ENCODE measurements around the gene LMBR1L.
A peak's percentile ranks its signal among the peaks of the same experiment; 100 is the strongest.

Gene LMBR1L

DNA sequence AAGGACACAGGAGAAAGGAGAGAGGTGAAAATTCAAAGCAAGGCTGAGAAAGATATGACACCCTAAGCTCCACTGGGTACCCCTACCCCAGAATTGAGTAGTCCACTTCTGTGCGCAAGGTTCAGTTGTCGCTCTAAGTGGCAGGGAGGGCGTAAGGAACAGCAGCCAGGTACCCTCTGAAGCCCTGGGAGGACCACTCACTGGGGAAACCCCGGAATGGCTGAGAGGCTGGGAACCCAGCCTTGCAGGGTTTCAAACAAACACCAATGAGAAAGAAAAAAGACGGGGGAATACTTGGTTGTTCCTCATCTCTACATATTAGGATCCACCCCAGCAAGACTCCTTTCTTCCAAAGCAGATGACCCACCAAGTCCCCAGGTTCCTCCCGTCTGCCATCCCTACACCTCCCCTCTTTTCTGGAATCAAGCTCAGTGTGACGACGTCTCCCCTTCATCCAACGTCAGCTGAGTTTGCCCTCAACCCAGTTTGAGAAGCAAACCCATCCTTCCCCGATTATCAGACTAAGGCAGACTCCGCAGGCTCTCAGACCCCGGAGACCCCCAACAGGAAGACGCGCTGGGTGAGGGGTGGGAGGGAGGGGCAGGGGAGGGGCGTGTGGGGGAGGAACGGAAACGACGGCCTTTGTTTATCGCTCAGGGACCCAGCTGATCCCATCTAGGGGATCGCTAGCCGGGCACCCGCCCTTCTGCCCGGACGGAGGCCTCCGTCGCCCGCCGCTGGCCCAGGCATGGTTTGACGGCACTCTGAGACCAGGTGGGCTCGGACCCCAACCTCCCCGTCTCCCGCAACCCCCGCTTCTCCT is 795 bp downstream of the LMBR1L start:
- DNase-seq = no peak

DNA sequence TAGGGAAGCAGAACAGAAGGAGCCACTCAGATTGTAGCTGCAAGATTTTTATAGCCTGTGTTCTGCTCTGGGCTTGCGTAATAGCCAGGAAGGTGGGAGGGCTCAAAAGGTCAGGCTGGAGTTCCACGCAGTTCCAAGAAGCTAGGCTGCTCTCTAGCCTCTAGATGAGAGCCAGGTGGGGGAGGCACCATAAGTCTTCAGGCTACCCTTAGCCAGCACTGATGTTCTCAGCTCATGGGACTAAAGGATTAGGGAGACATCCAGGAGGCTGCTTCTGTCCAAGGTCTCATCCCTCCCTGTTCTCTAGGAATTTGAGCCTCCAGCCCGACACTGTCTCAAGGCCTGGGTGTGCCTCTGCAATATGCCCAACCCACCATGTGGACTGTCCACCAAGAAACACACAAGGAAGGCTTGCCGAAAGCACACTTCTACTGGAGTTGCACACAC is 1.7 kb downstream of the LMBR1L start:
- DNase-seq = no peak

DNA sequence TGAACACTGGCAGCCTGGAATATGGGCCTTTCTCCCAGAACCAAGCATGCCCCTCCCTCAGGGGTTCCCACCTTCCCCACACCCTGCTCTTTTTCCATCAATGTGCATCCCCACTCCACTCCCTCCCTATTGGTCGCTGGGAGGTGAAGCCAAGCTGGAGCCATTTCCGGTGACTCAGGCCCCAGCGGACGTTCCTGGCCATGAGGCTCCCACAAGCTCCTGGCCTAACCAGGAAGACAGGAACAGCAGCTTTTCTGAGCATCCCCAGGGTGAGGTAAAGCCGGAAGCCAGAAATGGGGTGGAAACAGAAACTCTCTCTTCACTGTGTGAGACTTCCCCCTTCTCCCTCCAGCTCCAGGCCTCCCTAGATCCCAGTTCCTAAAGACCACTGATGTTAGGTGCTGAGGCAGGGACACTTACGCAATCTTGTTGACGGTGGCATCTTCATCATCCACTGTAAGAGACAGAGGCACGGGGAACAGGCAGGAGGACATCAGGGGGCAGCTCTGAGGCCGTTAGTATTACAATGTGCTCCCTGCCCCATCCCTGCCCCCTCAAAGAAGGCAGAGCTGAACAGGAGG is 5.1 kb downstream of the LMBR1L start:
- DNase-seq = no peak

DNA sequence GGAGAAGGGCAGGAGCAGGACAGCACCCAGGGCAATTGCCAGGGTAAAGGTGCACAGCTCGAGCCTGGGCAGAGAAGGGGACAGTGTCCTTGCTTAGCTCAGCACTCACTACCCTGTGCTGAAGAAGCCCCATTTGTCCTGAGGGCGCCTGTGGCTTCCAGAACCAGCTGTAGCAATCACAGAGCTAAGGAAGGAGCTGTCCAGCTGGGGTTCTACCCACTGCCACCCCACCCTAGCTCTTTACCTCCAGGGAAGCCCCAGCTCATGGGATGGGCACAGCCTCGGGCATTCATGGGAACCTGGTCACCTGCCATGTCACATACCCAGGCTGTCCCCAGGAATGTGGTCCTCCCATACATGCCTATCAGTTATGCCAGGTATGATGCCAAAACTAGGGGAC is 5.8 kb downstream of the LMBR1L start:
- DNase-seq = no peak

DNA sequence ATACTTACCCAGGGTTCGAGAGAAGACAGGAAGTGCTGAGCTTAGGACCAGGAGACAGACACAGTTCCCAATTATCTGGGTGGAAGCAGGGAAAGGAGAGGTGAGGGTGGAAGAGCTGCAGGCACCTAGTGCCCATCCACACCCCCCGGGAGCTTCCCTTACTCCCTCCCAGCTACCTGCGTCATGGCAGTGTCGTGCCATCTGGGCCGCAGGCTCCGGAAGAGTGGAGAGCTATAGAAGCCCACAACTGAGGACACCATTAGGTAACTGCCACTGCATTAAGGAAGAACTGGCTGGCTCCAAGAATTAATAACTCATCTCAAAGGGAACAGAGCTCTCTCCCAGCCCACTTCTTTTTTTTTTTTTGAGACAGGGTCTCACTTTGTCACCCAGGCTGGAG is 10.3 kb downstream of the LMBR1L start:
- no peak for DNase-seq

DNA sequence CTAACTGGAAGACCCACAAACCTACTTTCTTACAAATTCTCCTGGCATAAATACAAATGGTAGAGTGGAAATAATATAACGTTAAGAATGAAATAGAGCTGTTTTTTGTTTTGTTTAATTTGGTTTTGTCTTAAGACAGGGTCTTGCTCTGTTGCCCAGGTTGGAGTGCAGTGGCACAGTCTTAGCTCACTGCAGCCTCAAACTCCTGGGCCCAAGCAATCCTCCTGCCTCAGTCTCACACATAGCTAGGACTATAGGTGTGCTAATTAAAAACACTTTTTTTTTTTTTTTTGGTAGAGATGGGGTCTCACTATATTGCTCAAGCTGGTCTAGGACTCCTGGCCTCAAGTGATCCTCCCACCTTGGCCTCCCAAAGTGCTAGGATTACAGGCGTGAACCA is 11.9 kb downstream of the LMBR1L start:
- DNase-seq = no peak

DNA sequence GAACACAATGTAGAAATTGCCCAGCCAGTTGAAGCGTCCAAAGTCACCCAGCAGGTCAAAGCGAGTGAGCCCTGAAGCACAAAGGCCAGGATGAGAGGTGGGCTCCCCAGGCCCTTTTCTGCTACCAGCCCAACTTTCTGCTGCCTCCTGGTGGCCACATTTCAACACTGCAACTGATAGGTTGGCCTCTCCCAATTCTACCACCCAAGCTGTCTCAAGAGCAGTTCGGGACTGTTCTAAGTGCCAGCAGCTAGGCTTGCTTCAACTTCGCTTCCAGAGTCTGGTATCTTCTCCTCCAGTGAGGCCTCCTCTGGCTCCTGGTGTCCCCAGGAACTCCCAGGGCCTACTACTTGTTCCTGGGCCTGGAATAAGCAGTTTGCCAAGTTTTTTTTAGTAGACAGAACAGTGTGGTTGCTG is 12.6 kb downstream of the LMBR1L start:
- DNase-seq = no peak

DNA sequence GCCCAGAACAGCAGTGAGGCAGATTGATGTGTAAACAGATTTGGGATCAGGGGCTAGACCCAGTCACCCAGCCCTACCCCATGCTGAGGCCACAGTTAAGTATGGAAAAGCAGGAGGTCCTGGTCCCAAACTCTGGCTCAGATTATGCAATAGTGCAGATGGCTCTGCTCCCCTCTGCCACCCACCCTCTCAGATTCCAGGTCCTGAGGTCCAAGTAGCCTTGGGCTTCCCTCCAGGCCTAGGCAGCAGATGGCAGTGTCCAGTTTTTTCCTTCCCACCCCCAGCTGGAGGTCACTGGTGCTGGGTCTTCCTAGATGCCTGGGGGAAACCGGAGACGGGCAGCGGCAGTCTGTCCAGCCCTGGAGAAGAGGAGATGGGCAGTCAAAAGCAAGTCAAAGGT is 13.3 kb downstream of the LMBR1L start:
- DNase-seq = no peak

DNA sequence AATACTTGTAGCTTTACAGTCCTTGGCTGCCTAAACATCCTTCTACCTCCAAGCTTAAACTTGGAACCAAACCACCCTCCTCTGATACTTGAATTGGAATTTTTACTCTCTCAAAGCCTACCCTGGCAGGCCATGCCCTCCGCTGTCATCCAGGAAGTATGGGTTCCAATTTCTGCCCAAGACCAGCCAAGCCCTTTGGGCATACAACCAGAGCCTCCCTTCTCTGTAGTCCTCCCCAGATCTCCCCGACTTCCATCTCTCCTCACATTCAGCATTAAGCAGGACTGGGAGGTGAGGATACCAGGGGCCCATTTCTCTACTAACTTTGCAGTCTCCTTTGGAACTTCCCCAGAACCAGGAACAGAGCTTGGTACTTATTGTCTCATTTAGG is 15.7 kb downstream of the LMBR1L start:
- DNase-seq = no peak

DNA sequence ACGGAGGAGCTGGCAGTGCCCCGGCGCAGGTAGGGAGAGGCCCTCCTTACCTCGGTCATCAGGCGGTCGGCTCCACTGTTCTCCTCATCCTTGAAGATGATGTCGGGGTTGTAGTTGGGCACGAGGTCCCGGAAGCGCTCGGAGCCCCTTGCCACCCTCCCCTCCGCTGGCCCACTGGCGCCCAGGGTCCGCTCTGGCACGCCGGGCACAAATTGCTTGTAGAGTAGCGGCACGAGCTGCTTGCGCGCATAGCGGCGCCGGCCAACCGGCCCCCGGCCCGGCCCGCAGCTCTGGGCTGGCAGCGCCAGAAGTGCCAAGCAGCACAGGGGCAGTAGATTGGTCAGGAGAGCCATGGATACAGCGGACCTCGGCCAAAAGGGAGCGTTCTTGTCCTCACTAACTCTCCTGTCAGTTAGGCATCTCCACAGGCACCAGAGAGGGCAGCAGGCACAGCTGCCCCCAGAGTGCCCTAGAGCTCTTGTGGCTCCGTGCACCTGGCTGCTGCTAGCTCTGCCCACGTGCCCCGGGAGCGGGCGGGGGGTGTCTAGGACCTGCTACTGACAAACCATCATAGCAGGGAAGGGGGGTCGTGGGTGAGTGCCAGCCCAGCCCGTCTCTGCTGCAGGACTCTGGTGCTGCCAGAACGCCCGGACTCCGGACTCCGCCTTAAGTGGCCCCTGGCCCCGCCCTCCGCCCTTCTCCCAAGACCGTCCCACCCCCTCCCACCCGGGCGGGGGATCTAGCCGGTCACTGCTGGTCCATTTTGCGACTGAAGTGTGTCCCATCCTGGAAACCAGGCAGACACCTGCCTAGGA is 16.3 kb downstream of the LMBR1L start, which contains the start of gene DHH:
TSS of gene DHH (minus strand) at position 642 of the 815 bp plus-strand sequence. CDS start at position 353, 289 bp downstream.
- DNase-seq = peak; percentile 14

DNA sequence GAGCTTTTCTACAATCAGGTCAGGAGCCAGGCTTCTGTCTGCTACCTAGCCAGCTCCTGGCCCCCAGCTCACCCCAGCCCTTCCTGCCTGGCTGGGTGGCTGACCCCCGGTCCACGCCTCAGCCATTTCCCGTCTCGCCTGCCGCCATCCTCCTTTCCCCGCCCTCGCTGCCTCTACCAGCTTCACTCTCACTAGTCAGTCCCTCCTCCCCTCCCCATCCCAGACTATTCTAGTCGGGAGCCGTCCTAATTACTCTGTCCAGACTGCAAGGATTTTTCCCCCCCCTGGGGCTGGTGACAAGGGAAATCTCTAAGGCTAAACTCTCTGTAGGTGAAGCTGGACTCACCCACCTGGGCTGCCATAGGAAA is 16.9 kb downstream of the LMBR1L start:
- no peak for DNase-seq

DNA sequence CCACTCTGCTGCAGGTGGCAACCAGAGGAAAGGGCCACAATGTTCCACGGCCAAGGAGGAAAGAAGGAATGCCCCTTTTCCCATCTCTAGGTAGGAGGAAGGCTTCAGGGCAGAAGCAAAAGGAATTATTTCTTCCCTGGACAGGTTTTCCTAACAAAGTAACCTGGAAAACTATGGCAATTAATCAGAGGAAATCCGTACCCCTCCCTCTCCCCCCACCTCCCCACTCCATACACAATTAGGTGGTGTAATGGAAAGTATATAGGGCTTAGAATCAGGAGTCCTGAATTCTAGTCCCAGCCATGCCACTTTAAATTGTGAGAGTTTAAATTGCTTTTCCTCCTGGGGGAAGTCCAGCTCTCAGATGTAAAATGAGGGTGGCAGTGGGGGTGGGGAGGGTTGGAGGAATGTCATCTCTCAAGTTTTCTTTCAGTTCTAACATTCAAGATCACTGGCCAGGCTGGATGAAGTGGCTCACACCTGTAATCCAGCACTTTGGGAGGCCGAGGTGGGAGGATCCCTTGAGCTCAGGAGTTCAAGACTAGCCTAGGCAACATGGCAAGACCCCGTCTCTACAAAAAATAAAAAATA is 17.7 kb downstream of the LMBR1L start:
- DNase-seq = no peak

DNA sequence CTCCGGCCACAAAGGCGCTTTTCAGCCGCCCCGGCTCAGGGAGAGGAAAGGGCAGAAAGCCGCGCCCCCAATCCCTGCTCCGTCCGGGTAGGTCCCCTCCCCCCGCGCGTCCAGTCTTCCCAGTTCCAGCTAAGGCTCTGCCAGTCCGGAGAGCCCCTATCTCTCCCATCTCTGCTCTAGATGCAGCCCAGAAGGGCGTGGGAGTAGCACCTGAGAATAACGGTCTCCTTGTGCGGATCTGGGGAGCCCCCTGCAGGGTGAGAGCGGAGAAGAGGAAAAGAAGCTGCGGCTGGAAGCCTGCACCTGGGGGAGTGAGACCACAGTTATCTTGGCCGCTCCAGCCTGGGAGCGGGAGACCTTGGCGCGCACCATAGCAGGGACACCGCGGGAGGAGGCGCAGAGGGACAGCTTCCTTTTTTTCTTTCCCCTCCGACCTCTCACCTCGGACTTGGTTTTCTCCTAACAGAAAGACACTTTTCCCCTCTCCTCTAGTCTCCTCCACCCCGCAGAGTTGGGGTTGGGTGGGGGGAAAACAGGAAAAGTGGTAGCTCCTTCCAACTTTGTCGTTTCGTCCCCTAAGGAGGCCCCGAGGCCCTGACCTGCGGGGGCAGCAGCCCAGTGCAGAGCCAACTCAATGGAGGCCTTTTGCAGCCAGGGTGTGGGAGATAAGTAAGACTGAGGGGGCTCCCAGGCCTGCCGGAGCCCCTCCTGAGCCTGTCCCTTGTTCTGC is 18.4 kb downstream of the LMBR1L start:
- DNase-seq = peak; percentile 14

DNA sequence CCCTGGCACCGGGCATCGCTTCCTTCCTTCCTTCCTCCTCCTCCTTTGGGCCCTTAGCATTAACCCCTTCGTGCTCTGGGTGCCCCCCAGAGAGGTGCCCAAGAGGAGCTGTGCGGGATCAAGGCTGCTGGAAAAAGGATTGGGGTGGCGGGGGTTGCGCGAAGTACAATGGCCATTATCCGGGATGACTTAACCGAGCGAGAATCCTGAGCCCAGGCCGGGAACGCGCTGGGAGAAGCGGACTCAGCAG is 18.9 kb downstream of the LMBR1L start:
- DNase-seq = no peak

DNA sequence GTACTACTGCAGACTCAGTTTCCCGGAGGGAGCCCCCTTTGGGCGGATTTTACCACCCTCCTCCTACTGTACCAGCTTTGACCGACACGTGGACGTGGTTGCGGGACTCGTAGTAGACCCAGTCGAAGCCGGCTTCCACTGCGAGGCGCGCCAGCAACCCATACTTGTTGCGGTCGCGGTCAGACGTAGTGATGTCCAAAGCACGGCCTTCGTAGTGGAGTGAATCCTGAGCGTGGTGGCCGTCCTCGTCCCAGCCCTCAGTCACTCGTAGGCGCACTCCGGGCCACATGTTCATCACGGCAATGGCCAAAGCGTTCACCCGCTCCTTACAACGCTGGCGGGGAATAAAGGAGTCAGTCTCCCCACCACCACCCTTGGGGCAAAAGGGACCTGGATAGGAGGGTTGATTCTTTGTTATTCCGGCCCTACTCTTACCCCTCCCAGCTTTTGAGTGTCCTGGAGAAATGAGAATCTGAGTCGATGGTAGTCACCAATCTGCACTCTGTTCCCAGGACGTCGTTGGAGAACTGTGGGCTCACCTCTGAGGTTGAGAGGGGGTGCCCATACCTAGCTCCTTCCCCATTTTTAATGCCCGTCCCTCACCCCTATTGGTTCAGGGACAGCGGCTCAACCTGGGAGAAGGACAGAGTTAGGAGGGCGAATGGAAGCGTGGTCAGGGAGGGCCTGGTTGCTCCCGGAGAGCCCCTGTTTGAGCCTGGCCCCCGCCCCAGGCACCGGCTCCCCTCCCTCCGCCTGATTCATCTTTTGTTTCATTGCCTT is 19.4 kb downstream of the LMBR1L start:
- no peak for DNase-seq

DNA sequence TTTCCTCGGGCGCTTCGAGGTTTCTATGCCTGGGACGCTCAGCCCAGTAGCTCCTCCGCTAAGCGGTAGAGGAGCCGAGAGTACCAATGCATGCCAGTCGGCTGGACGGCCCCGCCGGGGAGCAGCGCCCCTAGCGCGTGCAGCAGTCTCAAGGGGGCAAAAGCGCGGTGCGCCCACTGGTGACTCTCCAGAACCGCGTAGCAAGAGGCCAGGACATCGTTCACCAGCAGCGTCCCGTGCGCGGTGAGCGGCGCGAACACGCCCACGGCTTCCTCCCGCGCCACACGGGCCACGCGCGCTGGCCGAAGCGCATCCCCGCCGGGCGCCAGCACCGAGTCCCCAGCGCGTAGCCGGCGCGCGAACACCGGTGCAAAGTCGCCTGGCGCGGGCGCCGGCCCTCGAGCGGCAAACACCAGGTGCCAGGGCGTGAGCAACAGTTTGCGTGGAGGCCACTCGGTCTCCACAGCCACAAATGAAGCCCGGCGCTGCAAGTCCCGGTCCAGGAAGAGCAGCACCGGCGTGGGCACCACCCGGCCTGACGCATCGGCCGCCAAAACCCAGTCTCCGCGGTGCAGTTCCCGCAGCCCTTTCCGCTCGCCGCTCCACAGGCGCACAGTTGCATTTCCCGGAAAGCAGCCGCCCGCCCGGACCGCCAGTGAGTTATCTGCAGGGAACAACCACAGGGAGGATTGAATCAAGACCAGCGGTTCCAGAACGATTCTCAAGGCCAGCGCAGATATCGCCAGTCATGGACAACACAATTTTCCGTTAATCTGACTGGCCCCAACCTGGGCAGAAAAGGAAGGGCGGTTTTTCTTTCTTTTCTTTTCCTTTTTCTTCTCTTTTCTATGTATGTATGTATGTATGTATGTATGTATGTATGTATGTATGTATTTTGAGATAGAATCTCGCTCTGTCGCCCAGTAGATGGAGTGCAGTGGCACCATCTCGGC is 20.6 kb downstream of the LMBR1L start:
- no peak for DNase-seq

DNA sequence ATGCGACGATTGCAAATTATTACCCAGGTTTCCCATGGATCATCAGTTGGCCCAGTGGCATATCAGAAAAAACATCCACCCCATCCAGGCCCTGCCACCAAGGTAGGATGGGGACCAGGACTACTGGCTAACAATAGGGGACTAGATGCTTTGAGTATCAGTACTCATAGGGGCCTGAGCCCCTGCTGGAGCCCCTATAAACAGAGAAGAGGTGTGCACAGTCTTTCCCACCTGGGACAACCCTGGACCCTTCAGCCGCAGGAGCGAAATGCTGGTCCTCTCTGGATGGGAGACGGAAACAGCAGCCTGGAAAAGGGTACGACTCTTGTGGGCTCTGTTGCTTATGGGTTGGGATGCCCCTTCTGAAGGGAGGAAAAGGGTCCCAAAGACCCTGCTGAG is 21.7 kb downstream of the LMBR1L start:
- no peak for DNase-seq

DNA sequence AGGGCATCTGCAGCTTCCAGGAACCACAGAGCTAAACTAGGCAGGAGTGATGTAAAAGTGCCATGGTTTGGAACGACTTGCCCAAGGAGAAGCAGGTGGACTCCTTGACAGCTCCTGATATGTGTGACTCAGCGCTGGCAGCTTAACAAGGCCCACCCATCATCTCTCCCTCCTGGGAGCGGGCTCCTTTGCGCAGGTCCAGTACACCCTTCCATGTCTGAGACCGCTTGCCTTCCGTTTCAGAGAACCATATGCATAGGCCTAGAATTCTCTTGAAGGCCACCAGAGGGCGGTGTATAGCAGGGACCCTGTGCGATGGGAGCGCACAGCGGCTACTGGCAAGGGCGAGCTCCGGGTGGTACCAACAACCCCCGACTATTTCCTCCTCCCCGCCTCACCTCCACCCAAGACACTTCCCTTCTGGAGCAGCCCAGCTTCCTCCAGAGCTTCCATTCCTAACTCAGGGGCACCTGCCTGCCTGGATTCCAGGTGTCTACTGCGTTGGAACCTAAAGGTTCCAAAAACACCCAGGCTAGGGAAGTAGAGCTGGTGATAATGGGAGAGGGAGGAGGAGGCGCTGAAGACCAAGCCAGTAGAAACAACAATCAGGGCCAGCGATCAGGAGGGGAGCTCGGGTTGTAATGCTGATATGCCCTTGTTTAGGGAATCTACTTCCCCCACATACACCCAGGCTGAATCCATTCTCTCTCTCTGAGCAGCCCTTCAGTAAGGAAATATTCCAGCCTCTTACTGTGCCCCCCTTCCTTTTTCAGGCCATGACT is 22.3 kb downstream of the LMBR1L start:
- peak; percentile 87 for DNase-seq

DNA sequence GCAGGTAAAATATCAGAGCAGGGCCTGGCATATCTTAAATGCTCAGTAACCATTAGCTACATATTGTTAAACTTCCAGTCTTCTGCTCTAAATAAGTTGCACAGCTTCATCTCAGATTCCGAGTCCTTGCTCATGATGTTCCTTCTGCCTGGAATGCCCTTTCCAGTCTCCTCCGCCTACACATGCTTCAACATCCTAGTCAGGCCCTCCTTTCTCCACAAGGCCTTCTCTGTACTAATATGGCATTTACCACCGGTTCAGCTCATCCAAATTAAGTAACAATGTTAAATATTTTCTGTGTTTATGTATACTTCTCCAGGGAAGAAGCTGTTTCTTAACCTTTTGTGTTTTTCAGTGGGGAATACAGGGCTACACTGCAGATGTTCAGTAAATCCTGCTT is 24.5 kb downstream of the LMBR1L start:
- no peak for DNase-seq

DNA sequence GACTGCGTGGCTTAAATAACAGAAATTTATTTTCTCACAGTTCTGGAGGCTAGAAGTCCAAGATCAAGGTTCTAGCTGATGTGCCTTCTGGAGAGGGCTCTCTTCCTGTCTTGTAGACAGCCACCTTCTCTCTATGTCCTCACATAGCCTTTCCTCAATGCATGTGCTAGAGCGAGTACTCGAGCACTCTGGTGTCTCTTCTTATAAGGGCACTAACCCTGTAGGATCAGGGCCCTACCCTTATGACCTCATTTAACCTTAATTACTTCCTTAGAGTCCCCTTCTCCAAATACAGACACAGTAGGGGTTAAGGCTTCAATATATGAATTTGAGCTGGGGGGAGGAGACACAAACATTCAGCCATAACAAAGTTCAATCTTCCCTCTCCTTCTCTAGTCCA is 26.2 kb downstream of the LMBR1L start:
- DNase-seq = no peak
